ENCODE results near the gene SYNE1. TPM values are rescaled to one million over a fixed set of nuclear protein-coding genes. Genes with fewer than 3 reads are reported as not detected.

SYNE1 gene
- total and polyA plus RNA-seq, 4 donors: 10.2 to 105 (median 24.5) TPM

- Histone ChIP-seq H3K9ac (ENCODE audit: low read depth in 1 of 2, low read length in 2 of 2) (no peak overlapping the region), H3K9me3 (ENCODE audit: control insufficient read depth in 4 of 4, low read length in 3 of 4) (no peaks in the 10 kb centered on the region), H3K4me1 (ENCODE audit: control insufficient read depth in 4 of 4, insufficient read depth in 4 of 4, low read length in 3 of 4) (no peaks in the 10 kb centered on the region), H3K36me3 (ENCODE audit: control insufficient read depth in 4 of 4, insufficient read depth in 3 of 4, low read depth in 1 of 4, low read length in 3 of 4) (no peaks in the 10 kb centered on the region), H3K27ac (ENCODE audit: low read depth in 1 of 2, low read length in 2 of 2) (no peak overlapping the region), H3K4me3 (ENCODE audit: low read depth in 1 of 3, low read length in 3 of 3) (no peak overlapping the region), H3K27me3 (ENCODE audit: control insufficient read depth in 4 of 4, insufficient read depth in 4 of 4, low read length in 3 of 4) (no peaks in the 10 kb centered on the region)
- 78% methylated on average over 6 of the region's 6 CpGs for WGBS
- TF ChIP-seq YY1 (IDR thresholded peaks at IDR 0.05) (no peak), HNF4A (conservative IDR thresholded peaks at IDR 0.05) (no peak), JUND (IDR thresholded peaks at IDR 0.05) (no peak), EGR1 (IDR thresholded peaks at IDR 0.05; ENCODE audit: low read depth in 2 of 2) (no peak)
- no peak for DNase-seq (ENCODE audit: low spot score)
These were observed 134.6 kb downstream of the SYNE1 start for GRCh38 chr6:152502421-152503188.

GRCh38 chr6:152499931-152500330, 137.2 kb downstream of the SYNE1 start:
- no peaks in the 10 kb centered on the region for H3K36me3 ChIP-seq (ENCODE audit: control insufficient read depth in 4 of 4, insufficient read depth in 3 of 4, low read depth in 1 of 4, low read length in 3 of 4)
- H3K4me1 ChIP-seq (ENCODE audit: control insufficient read depth in 4 of 4, insufficient read depth in 4 of 4, low read length in 3 of 4): no peaks in the 10 kb centered on the region
- 91% methylated on average over 2 of the region's 2 CpGs for WGBS
- H3K27ac ChIP-seq (ENCODE audit: low read depth in 1 of 2, low read length in 2 of 2): no peak overlapping the region
- no peak overlapping the region for H3K4me3 ChIP-seq (ENCODE audit: low read depth in 1 of 3, low read length in 3 of 3)
- no peaks in the 10 kb centered on the region for H3K9me3 ChIP-seq (ENCODE audit: control insufficient read depth in 4 of 4, low read length in 3 of 4)
- TF ChIP-seq FOXA1 (IDR thresholded peaks at IDR 0.05): no peak
- TF ChIP-seq JUND (IDR thresholded peaks at IDR 0.05): no peak
- no peak for TF ChIP-seq ATF3 (IDR thresholded peaks at IDR 0.05)
- no peak for TF ChIP-seq SP1 (IDR thresholded peaks at IDR 0.05)
- TF ChIP-seq HNF4A (conservative IDR thresholded peaks at IDR 0.05): no peak
- TF ChIP-seq NR2F2 (IDR thresholded peaks at IDR 0.05): no peak
- no peak for TF ChIP-seq MAX (IDR thresholded peaks at IDR 0.05)
- TF ChIP-seq REST (IDR thresholded peaks at IDR 0.05): no peak
- no peak for TF ChIP-seq HNF4G (IDR thresholded peaks at IDR 0.05)
- no peak for TF ChIP-seq EGR1 (IDR thresholded peaks at IDR 0.05; ENCODE audit: low read depth in 2 of 2)
- TF ChIP-seq RAD21 (IDR thresholded peaks at IDR 0.05): no peak
- no peak for TF ChIP-seq YY1 (IDR thresholded peaks at IDR 0.05)
- no peak for TF ChIP-seq TAF1 (conservative IDR thresholded peaks at IDR 0.05)
- no peak for TF ChIP-seq CTCF (IDR thresholded peaks at IDR 0.05; ENCODE audit: low read depth, low read length, missing input control)
- no peak for TF ChIP-seq RXRA (IDR thresholded peaks at IDR 0.05)
- DNase-seq (ENCODE audit: low spot score): no peak
- no peak overlapping the region for H3K9ac ChIP-seq (ENCODE audit: low read depth in 1 of 2, low read length in 2 of 2)
- H3K27me3 ChIP-seq (ENCODE audit: control insufficient read depth in 4 of 4, insufficient read depth in 4 of 4, low read length in 3 of 4): no peaks in the 10 kb centered on the region
